Esophagus muscularis mucosa (tissue), 4 donors: Measurements from ENCODE around the gene IL21R. TPM values are rescaled to one million over a fixed set of nuclear protein-coding genes. Genes with fewer than 3 reads are reported as not detected.

Experiments
- DNase-seq: peaks from one replicate; pipeline ENCODE4 v3.0.0-alpha.2; 2017; ENCODE audit errors: extremely low spot score
- H3K27ac ChIP-seq, 4 donors: fragments of 200-600 bp; sonication (generic); replicated peaks in 1 of 4; 1 replicate in 3 of 4; 2 replicates in 1 of 4; pipeline ENCODE4 v1.5.1; 2016 to 2019; ENCODE audit warnings: mild to moderate bottlenecking in 1 of 4
- H3K27me3 ChIP-seq, 4 donors: fragments of 200-600 bp; sonication (generic); one replicate each; pipeline versions ENCODE4 v1.5.1 to v1.6.0; 2016 to 2019
- H3K36me3 ChIP-seq, 4 donors: fragments of 200-600 bp; sonication (generic); one replicate each; pipeline ENCODE4 v1.5.1; 2016 to 2019
- H3K4me1 ChIP-seq, 4 donors: fragments of 200-600 bp; sonication (generic); one replicate each; pipeline ENCODE4 v1.5.1; 2016 to 2019
- H3K4me3 ChIP-seq, 4 donors: fragments of 200-600 bp; sonication (generic); 1 replicate in 2 of 4; 2 replicates in 2 of 4; pipeline ENCODE4 v1.5.1; 2016 to 2019; ENCODE audit warnings: mild to moderate bottlenecking in 4 of 4, moderate library complexity in 1 of 4
- H3K9me3 ChIP-seq, 4 donors: fragments of 200-600 bp; sonication (generic); 1 replicate in 3 of 4; 2 replicates in 1 of 4; pipeline ENCODE4 v1.5.1; 2016 to 2019
- EP300 ChIP-seq: sonication (generic); formaldehyde crosslinking; IDR thresholded peaks from one replicate; pipeline ENCODE4 v1.6.1; 2017; ENCODE audit warnings: antibody characterized with exemption
- POLR2A ChIP-seq: fragments of 450-650 bp; IDR thresholded peaks from one replicate; pipeline ENCODE4 v1.6.1; 2017; ENCODE audit warnings: antibody characterized with exemption, moderate library complexity, mild to moderate bottlenecking, low read depth
- POLR2AphosphoS5 ChIP-seq, 2 donors: sonication (generic); formaldehyde crosslinking; IDR thresholded peaks; one replicate each; pipeline ENCODE4 v1.6.1; 2017; ENCODE audit warnings: antibody characterized with exemption in 2 of 2
- WGBS: methylation state at CpG from one replicate; pipeline ENCODE4 v1.1.5; 2018; 5-methylcytosine and 5-hydroxymethylcytosine counted together
- intact Hi-C: fragments of 100-400 bp; cut with DNase I; formaldehyde crosslinking; loops from one replicate; pipeline ENCODE4 v1.15.1; 2023
- total RNA-seq, 4 donors: library from RNA; depleted of rRNA; stranded (reverse); fragments of >200 nt; gene quantifications; one replicate each; pipeline versions ENCODE4 v1.1.0 to v1.2.1, GENCODE V29; 2016
- TF ChIP-seq, protein P1 (sequence below), 3 experiments: fragments of 200-600 bp in 2 of 3; fragments of 450-650 bp in 1 of 3; sonication (generic) in 2 of 3; IDR thresholded peaks; one replicate each; pipeline ENCODE4 v1.5.1; 2017 to 2019; ENCODE audit warnings: antibody characterized with exemption in 3 of 3, mild to moderate bottlenecking in 2 of 3, moderate library complexity in 1 of 3

The IL21R gene
- total RNA-seq, 4 donors from 2014 or later = under 0.01 to 0.50 (median 0.17) TPM; not detected in 1

DNA sequence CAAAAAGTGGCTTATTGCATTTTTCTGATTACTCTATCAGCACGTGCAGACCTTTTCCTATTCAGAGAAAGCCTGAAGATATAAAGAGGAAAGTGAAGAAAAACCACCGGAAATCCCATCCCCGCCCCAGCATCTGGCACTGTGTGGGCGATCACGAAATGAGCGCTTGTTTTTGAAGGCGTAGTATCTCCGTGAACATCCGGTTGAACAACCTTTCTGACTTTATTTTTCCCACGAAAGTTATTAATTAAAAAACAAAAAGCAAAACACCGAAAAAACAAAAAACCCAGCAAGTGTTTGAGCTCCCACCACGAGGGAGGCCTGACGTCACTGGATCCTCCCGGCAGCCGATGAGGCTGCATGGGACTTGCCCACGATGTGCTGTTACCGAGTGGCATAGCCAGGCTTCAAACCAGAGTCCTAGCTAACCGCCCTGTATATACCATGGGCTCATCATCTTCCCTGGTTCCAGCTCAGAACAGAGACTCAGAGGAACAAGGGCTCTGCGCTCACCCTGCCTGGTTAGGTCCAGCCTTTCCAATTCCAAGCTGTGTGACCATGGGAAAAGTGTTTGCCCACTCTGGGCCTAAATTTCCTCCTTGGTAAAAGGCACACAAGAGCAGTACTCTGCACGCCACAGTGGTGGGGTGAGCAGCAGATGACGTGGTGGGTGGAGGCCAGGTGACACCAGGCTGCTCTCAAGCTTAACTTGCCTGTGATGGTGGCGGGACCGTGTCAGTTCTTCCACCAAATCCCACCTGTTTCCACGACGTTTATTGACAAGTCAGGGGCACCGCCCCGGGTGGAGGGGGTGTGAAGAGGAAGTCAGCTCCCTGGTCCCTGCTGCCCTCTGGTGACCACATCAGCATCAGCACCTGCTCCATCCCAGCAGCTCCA, 34.3 kb upstream of the IL21R start:
- intact Hi-C loops = loop anchor here (2.0 kb wide), 1 partner anchor 133 kb away; no protein-coding TSS in a partner anchor
- H3K4me3 ChIP-seq = peak overlapping the region; percentile 19 to 51 (median 34)
- no peaks in the 10 kb centered on the region for H3K27me3 ChIP-seq
- H3K36me3 ChIP-seq = peaks cover 7 to 18% (median 17%) of the 10 kb centered on the region in 4 donors
- DNase-seq = peak; percentile 96
- no peaks in the 10 kb centered on the region for H3K9me3 ChIP-seq
- H3K4me1 ChIP-seq = peaks cover 12 to 45% (median 34%) of the 10 kb centered on the region in 4 donors
- 23% methylated on average over 27 of the region's 27 CpGs for WGBS
- peak overlapping the region; percentile 52 to 65 (median 58) for H3K27ac ChIP-seq
- TF ChIP-seq, protein P1, sequence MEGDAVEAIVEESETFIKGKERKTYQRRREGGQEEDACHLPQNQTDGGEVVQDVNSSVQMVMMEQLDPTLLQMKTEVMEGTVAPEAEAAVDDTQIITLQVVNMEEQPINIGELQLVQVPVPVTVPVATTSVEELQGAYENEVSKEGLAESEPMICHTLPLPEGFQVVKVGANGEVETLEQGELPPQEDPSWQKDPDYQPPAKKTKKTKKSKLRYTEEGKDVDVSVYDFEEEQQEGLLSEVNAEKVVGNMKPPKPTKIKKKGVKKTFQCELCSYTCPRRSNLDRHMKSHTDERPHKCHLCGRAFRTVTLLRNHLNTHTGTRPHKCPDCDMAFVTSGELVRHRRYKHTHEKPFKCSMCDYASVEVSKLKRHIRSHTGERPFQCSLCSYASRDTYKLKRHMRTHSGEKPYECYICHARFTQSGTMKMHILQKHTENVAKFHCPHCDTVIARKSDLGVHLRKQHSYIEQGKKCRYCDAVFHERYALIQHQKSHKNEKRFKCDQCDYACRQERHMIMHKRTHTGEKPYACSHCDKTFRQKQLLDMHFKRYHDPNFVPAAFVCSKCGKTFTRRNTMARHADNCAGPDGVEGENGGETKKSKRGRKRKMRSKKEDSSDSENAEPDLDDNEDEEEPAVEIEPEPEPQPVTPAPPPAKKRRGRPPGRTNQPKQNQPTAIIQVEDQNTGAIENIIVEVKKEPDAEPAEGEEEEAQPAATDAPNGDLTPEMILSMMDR (IDR thresholded peaks at IDR 0.05) = peak; percentile 84 to 92 (median 85)
- no peak for TF ChIP-seq POLR2A
- TF ChIP-seq POLR2AphosphoS5 (IDR thresholded peaks at IDR 0.05) = peak; percentile 36 to 48
- TF ChIP-seq EP300 = no peak

DNA sequence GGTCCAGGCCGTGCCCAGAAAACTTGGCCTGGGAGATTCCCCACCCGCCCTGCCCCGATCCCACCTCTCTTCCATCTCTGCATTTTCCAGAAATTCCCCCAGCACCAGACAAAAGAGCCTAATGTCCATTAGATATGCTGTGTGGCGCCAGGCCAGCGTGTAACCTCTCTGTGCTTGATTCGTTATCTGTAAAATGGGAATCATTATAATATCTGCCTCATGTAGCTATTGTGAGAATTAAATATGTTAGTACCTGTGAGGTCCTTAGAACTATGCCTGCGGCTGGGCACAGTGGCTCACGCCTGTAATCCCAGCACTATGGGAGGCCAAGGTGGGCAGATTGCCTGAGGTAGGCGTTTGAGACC, 33.6 kb upstream of the IL21R start:
- Histone ChIP-seq H3K27me3 (no peaks in the 10 kb centered on the region), H3K4me1 (peaks cover 12 to 38% (median 28%) of the 10 kb centered on the region in 4 donors), H3K9me3 (no peaks in the 10 kb centered on the region), H3K27ac (no peak overlapping the region), H3K36me3 (peaks cover 1 to 12% (median 11%) of the 10 kb centered on the region in 4 donors), H3K4me3 (peak overlapping the region in 2 of 4 donors; percentile 32 to 51)
- intact Hi-C loops = loop anchor here (2.0 kb wide), 1 partner anchor 134 kb away; no protein-coding TSS in a partner anchor
- DNase-seq = no peak
- 47% methylated on average over 8 of the region's 9 CpGs for WGBS
- TF ChIP-seq, protein P1 (IDR thresholded peaks at IDR 0.05) = no peak
- TF ChIP-seq POLR2AphosphoS5 (IDR thresholded peaks at IDR 0.05) = no peak
- no peak for TF ChIP-seq POLR2A
- TF ChIP-seq EP300 = no peak

DNA sequence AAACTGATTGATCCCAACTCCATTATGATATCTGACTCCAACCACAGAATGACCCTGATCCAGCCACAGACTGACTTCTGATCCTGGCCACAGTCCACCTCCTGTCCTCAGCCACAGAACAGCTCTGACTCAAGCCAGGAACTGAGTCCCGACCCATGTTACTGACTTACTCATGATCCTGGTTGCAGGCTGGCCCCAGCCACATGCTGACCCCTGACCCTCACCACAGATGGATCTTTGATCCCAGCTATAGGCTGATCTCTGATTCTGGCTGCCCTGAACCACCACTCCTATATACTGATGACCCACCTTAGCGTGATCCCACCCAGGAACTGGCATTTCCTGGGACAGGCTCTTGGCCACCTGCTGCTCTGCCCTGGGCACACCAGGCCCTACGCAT, 32.2 kb upstream of the IL21R start:
- intact Hi-C loops = loop anchor here (1.0 to 5.0 kb wide), 3 partner anchors 82 to 191 kb away; no protein-coding TSS in a partner anchor
- H3K27ac ChIP-seq = no peak overlapping the region
- no peaks in the 10 kb centered on the region for H3K36me3 ChIP-seq
- no peaks in the 10 kb centered on the region for H3K27me3 ChIP-seq
- H3K4me3 ChIP-seq = no peak overlapping the region
- H3K4me1 ChIP-seq = peaks cover 12 to 28% (median 19%) of the 10 kb centered on the region in 4 donors
- TF ChIP-seq POLR2AphosphoS5 (IDR thresholded peaks at IDR 0.05) (no peak), EP300 (no peak), POLR2A (no peak)
- TF ChIP-seq, protein P1 (IDR thresholded peaks at IDR 0.05) = no peak
- 88% methylated on average over 3 of the region's 3 CpGs for WGBS
- no peaks in the 10 kb centered on the region for H3K9me3 ChIP-seq
- DNase-seq = no peak

DNA sequence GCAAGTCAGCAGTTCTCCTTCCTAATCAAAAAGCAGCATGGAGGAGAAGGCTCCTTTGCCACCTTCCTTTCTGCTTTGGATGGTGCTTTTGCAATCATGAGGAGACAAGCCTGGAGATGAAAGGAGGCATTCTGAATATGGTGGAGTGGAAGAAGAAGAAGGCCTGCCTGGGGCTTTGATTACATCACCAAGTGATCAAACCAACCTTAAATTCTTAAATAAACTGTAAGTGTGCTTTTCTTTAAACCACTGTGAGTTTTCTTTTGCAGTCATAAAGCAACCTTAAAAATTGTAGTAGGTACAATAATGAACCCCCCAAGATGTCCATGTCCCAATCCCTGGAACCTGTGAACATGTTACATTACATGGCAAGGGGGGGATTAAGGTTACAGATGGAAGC, 31.7 kb upstream of the IL21R start:
- Histone ChIP-seq H3K4me1 (peaks cover 12 to 28% (median 21%) of the 10 kb centered on the region in 4 donors), H3K27me3 (no peaks in the 10 kb centered on the region), H3K9me3 (no peaks in the 10 kb centered on the region), H3K36me3 (no peaks in the 10 kb centered on the region), H3K27ac (no peak overlapping the region), H3K4me3 (no peak overlapping the region)
- DNase-seq = no peak
- TF ChIP-seq, protein P1 (IDR thresholded peaks at IDR 0.05) = no peak
- no peak for TF ChIP-seq EP300
- no peak for TF ChIP-seq POLR2A
- TF ChIP-seq POLR2AphosphoS5 (IDR thresholded peaks at IDR 0.05) = no peak
- intact Hi-C loops = loop anchor here (1.0 to 5.0 kb wide), 2 partner anchors 82 to 191 kb away; no protein-coding TSS in a partner anchor
